Mesenchymal stem cell (in vitro differentiated cells and primary cell): ENCODE results near the gene SSNA1.
A peak's percentile ranks its signal among the peaks of the same experiment; 100 is the strongest.

Source experiments
- DNase-seq: peaks from one replicate; pipeline ENCODE4 v3.0.0-alpha.2; 2013
- H2AFZ ChIP-seq: one replicate; pipeline ENCODE4 v1.6.1; 2013; ENCODE audit warnings: low read depth, mild to moderate bottlenecking, control low read depth, inconsistent platforms, low read length, moderate library complexity
- H2AK5ac ChIP-seq: 2 replicates; pipeline ENCODE4 v1.6.1; 2013; ENCODE audit warnings: low read length, moderate library complexity, mild to moderate bottlenecking, inconsistent platforms; ENCODE audit not compliant: severe bottlenecking
- H2BK120ac ChIP-seq: one replicate; pipeline ENCODE4 v1.6.1; 2013; ENCODE audit warnings: low read depth, mild to moderate bottlenecking, inconsistent platforms, low read length, moderate library complexity
- H2BK12ac ChIP-seq, 2 experiments: one replicate each; pipeline ENCODE4 v1.6.1; 2013; ENCODE audit warnings: inconsistent platforms in 2 of 2, low read length in 2 of 2, mild to moderate bottlenecking in 2 of 2, moderate library complexity in 2 of 2, control low read depth in 1 of 2
- H2BK15ac ChIP-seq: one replicate; pipeline ENCODE4 v1.6.1; 2013; ENCODE audit warnings: mild to moderate bottlenecking, low read depth, inconsistent platforms; ENCODE audit not compliant: poor library complexity, severe bottlenecking
- H2BK5ac ChIP-seq: 2 replicates; pipeline ENCODE4 v1.6.1; 2013; ENCODE audit warnings: low read depth, mild to moderate bottlenecking, low read length, control low read depth, inconsistent platforms; ENCODE audit not compliant: poor library complexity, severe bottlenecking
- H3K14ac ChIP-seq, 2 experiments: one replicate each; pipeline ENCODE4 v1.6.1; 2013; ENCODE audit warnings: inconsistent platforms in 2 of 2, low read length in 2 of 2, control low read depth in 1 of 2, mild to moderate bottlenecking in 1 of 2, moderate library complexity in 1 of 2
- H3K18ac ChIP-seq, 2 experiments: one replicate each; pipeline ENCODE4 v1.6.1; 2013; ENCODE audit warnings: inconsistent platforms in 2 of 2, low read length in 2 of 2, control low read depth in 1 of 2, low read depth in 1 of 2, mild to moderate bottlenecking in 1 of 2
- H3K23ac ChIP-seq, 2 experiments: one replicate each; pipeline ENCODE4 v1.6.1; 2013; ENCODE audit warnings: inconsistent platforms in 2 of 2, low read length in 2 of 2, mild to moderate bottlenecking in 2 of 2, moderate library complexity in 2 of 2, control low read depth in 1 of 2
- H3K27ac ChIP-seq: 2 replicates; pipeline ENCODE4 v1.5.1; 2013; ENCODE audit warnings: mild to moderate bottlenecking, moderate library complexity, low read length, control low read depth, inconsistent platforms; ENCODE audit not compliant: poor library complexity, severe bottlenecking
- H3K27me3 ChIP-seq, 2 experiments: 2 replicates each; pipeline versions ENCODE4 v1.6.1 to v1.7.0; 2013; ENCODE audit warnings: low read length in 2 of 2, mild to moderate bottlenecking in 2 of 2, moderate library complexity in 2 of 2, control low read depth in 1 of 2, inconsistent platforms in 1 of 2; ENCODE audit not compliant: control insufficient read depth in 1 of 2, insufficient read depth in 1 of 2
- H3K36me3 ChIP-seq, 2 experiments: 2 replicates each; pipeline versions ENCODE4 v1.6.1 to v1.7.0; 2013; ENCODE audit warnings: low read length in 2 of 2, control low read depth in 1 of 2, inconsistent platforms in 1 of 2, low read depth in 1 of 2, mild to moderate bottlenecking in 1 of 2; ENCODE audit not compliant: insufficient read depth in 2 of 2, control insufficient read depth in 1 of 2
- H3K4ac ChIP-seq, 2 experiments: one replicate each; pipeline ENCODE4 v1.6.1; 2013; ENCODE audit warnings: inconsistent platforms in 2 of 2, low read length in 2 of 2, mild to moderate bottlenecking in 2 of 2, moderate library complexity in 2 of 2, control low read depth in 1 of 2, low read depth in 1 of 2
- H3K4me1 ChIP-seq: 2 replicates; pipeline ENCODE4 v1.6.1; 2013; ENCODE audit warnings: low read depth, low read length, control low read depth; ENCODE audit not compliant: control insufficient read depth, insufficient read depth
- H3K4me2 ChIP-seq: 2 replicates; pipeline ENCODE4 v1.6.1; 2013; ENCODE audit warnings: low read length, mild to moderate bottlenecking, inconsistent platforms; ENCODE audit not compliant: poor library complexity, severe bottlenecking
- H3K4me3 ChIP-seq, 2 experiments: 2 replicates each; pipeline versions ENCODE4 v1.5.1 to v1.7.0; 2013; ENCODE audit warnings: low read length in 2 of 2, mild to moderate bottlenecking in 2 of 2, control low read depth in 1 of 2, low read depth in 1 of 2; ENCODE audit not compliant: insufficient read depth in 1 of 2
- H3K79me1 ChIP-seq: replicated peaks from 2 replicates; pipeline ENCODE4 v1.6.1; 2013; ENCODE audit warnings: mild to moderate bottlenecking, control low read depth, low read length, inconsistent platforms; ENCODE audit not compliant: poor library complexity, severe bottlenecking
- H3K9ac ChIP-seq: 2 replicates; pipeline ENCODE4 v1.7.0; 2013; ENCODE audit warnings: mild to moderate bottlenecking, low read length, moderate library complexity
- H3K9me3 ChIP-seq: 2 replicates; pipeline ENCODE4 v1.7.0; 2013; ENCODE audit warnings: mild to moderate bottlenecking, low read length; ENCODE audit not compliant: control insufficient read depth
- H4K8ac ChIP-seq: one replicate; pipeline ENCODE4 v1.6.1; 2013; ENCODE audit warnings: inconsistent platforms, mild to moderate bottlenecking, low read length, moderate library complexity
- H4K91ac ChIP-seq: one replicate; pipeline ENCODE4 v1.6.1; 2013; ENCODE audit warnings: mild to moderate bottlenecking, low read length, inconsistent platforms
- WGBS: methylation state at CpG from one replicate; pipeline ENCODE4 v1.1.7; 2013; ENCODE audit warnings: mixed read lengths; 5-methylcytosine and 5-hydroxymethylcytosine counted together

SSNA1 gene

DNA sequence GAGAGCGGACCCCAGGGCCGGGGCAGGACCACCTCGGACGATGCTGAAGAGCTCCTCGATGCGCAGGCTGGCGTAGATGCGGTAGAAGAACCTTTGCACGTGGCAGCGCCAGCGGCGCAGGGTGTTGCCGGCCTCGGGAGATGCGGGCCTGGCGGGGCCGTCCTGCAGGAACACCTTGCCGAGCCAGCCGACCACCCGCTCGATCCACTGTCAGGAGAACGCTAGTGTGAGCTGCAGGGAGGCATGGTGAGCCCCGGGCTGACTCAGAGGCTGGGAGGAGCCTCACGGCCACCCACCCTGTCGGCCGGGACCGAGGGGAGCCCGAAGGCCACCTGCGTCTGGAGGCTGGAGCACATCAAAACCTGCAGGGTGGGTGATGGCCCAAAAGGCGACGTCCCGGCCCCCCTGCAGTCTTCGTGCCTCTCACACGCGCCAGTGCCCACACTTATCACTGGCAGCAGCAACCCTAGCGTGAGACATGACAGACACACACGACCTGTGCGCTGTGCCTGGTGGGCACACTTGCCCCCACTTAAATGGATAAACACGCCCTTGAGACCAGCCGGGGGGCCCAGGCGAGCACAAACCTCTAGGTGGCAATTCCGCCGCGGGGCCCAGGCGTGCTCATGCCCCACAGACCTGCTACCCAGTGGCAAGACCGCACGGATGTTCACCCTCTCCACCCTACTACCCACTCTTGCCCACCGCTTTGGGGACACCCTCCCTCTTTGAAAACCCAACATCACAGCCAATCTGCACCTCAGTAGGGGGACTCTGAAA is 3.4 kb upstream of the SSNA1 start:
- Histone ChIP-seq H2BK5ac (no peak overlapping the region), H3K4me3 (no peak overlapping the region), H3K36me3 (peaks cover 73 to 76% of the 10 kb centered on the region in 2 experiments)

DNA sequence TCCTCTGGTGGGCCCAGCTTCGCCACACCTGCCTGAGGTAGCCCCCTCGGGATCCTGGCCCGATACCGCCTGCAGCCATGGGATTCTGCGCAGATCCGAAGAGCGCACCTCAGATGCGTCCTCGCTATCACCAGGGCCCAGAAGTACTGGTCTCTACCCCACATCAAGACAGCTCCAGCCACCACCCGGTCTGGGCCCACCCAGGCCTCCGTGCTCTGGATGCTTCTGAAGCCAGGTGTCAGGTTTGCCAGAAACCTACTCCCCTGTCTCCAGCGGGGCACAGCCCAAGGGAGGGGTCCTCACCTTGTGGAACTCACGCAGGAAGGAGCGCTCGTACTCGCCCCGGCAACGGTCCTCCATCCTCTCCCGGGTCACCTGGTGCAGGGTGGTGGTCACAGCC is 2.6 kb upstream of the SSNA1 start:
- H3K23ac ChIP-seq, result no peak overlapping the region
- H2AK5ac ChIP-seq, result no peak overlapping the region
- WGBS, result 92% methylated on average over 19 of the region's 19 CpGs
- no peak for DNase-seq
- H3K27me3 ChIP-seq, result no peaks in the 10 kb centered on the region
- no peak overlapping the region for H3K4me2 ChIP-seq
- peaks cover 48% of the 10 kb centered on the region for H3K79me1 ChIP-seq
- H2BK5ac ChIP-seq, result no peak overlapping the region
- no peak overlapping the region for H2BK15ac ChIP-seq
- H2BK12ac ChIP-seq, result no peak overlapping the region
- H3K18ac ChIP-seq, result no peak overlapping the region
- H3K4me1 ChIP-seq, result peaks cover 34% of the 10 kb centered on the region
- H3K36me3 ChIP-seq, result peaks cover 74 to 76% of the 10 kb centered on the region in 2 experiments
- no peak overlapping the region for H2AFZ ChIP-seq
- no peak overlapping the region for H3K9ac ChIP-seq
- no peak overlapping the region for H3K4ac ChIP-seq
- H4K91ac ChIP-seq, result no peak overlapping the region
- H3K27ac ChIP-seq, result no peak overlapping the region
- no peaks in the 10 kb centered on the region for H3K9me3 ChIP-seq
- no peak overlapping the region for H3K14ac ChIP-seq
- H3K4me3 ChIP-seq, result no peak overlapping the region
- no peak overlapping the region for H2BK120ac ChIP-seq
- no peak overlapping the region for H4K8ac ChIP-seq

More for the DNA sequence above, 3.4 kb upstream of the SSNA1 start:
- Histone ChIP-seq H2AK5ac (no peak overlapping the region), H3K9me3 (no peaks in the 10 kb centered on the region), H3K9ac (no peak overlapping the region), H3K18ac (no peak overlapping the region), H3K4me1 (peaks cover 28% of the 10 kb centered on the region), H2BK12ac (no peak overlapping the region), H3K79me1 (peaks cover 45% of the 10 kb centered on the region), H2BK120ac (no peak overlapping the region), H3K4ac (no peak overlapping the region), H3K14ac (no peak overlapping the region), H2BK15ac (no peak overlapping the region), H3K27me3 (no peaks in the 10 kb centered on the region), H3K4me2 (no peak overlapping the region), H3K23ac (no peak overlapping the region), H4K8ac (no peak overlapping the region), H3K27ac (no peak overlapping the region), H2AFZ (no peak overlapping the region), H4K91ac (peak overlapping the region; percentile 20)
- WGBS, result 98% methylated on average over 46 of the region's 48 CpGs
- no peak for DNase-seq

GRCh38 chr9:137186385-137186784 is 2.1 kb upstream of the SSNA1 start:
- no peak overlapping the region for H2BK120ac ChIP-seq
- H4K8ac ChIP-seq, result no peak overlapping the region
- no peak overlapping the region for H3K18ac ChIP-seq
- no peak overlapping the region for H3K4me2 ChIP-seq
- no peak overlapping the region for H4K91ac ChIP-seq
- H2BK12ac ChIP-seq, result no peak overlapping the region
- no peak overlapping the region for H2AK5ac ChIP-seq
- peaks cover 38% of the 10 kb centered on the region for H3K4me1 ChIP-seq
- H3K36me3 ChIP-seq, result peaks cover 74 to 76% of the 10 kb centered on the region in 2 experiments
- H2BK15ac ChIP-seq, result no peak overlapping the region
- no peak overlapping the region for H3K4ac ChIP-seq
- no peak overlapping the region for H3K9ac ChIP-seq
- H3K79me1 ChIP-seq, result peaks cover 50% of the 10 kb centered on the region
- no peaks in the 10 kb centered on the region for H3K9me3 ChIP-seq
- peak overlapping the region in 1 of 2 experiments; percentile 100 for H3K4me3 ChIP-seq
- no peak overlapping the region for H2BK5ac ChIP-seq
- no peaks in the 10 kb centered on the region for H3K27me3 ChIP-seq
- no peak overlapping the region for H2AFZ ChIP-seq
- 91% methylated on average over 6 of the region's 6 CpGs for WGBS
- no peak overlapping the region for H3K14ac ChIP-seq
- no peak overlapping the region for H3K23ac ChIP-seq
- no peak for DNase-seq
- no peak overlapping the region for H3K27ac ChIP-seq

DNA sequence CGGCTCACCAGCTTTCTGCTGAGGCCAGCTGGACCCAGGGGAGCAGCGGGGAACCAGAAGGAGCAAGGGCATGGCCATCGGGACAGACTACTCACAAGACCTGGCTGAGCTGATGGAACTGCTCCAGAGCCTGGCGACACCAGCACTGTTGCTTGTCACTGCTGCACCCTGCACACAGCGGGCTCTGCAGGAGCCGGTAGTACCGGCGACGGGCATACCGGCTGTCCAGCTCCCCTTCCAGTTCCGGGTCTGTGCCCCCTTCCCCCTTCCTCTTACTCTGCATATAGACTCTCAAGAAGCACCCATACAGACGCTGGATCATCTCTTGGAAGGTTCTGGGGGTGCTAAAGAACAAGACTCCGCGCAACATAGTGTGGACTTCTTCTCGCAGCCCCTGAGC is 1.1 kb upstream of the SSNA1 start:
- Histone ChIP-seq H3K27ac (no peak overlapping the region), H2BK5ac (no peak overlapping the region), H4K91ac (no peak overlapping the region), H3K4ac (no peak overlapping the region), H3K4me3 (peak overlapping the region; percentile 91 to 100), H3K36me3 (peaks cover 76 to 78% of the 10 kb centered on the region in 2 experiments), H2AK5ac (no peak overlapping the region), H2BK15ac (no peak overlapping the region), H3K4me1 (peaks cover 40% of the 10 kb centered on the region), H3K23ac (no peak overlapping the region), H3K4me2 (peak overlapping the region; percentile 90), H3K79me1 (peaks cover 57% of the 10 kb centered on the region), H3K9ac (peak overlapping the region; percentile 96), H2BK120ac (no peak overlapping the region), H2BK12ac (no peak overlapping the region), H3K18ac (no peak overlapping the region), H3K27me3 (no peaks in the 10 kb centered on the region), H3K14ac (no peak overlapping the region), H2AFZ (no peak overlapping the region), H3K9me3 (no peaks in the 10 kb centered on the region), H4K8ac (no peak overlapping the region)
- WGBS, result 89% methylated on average over 15 of the region's 15 CpGs
- no peak for DNase-seq
